Thyroid gland (tissue), 4 donors: Measurements from ENCODE around the gene ATF6. TPM values are rescaled to one million over a fixed set of nuclear protein-coding genes. Genes with fewer than 3 reads are reported as not detected.

Experiments
- DNase-seq, 2 donors: peaks; one replicate each; pipeline ENCODE4 v3.0.0-alpha.2; 2019
- H3K27ac ChIP-seq, 3 donors: fragments of 200-600 bp; sonication (generic); 1 replicate in 2 of 3; 2 replicates in 1 of 3; pipeline ENCODE4 v1.5.1; 2016 to 2019; ENCODE audit warnings: mild to moderate bottlenecking in 1 of 3, moderate library complexity in 1 of 3
- H3K27me3 ChIP-seq: fragments of 200-600 bp; sonication (generic); one replicate; pipeline ENCODE4 v1.5.1; 2019
- H3K36me3 ChIP-seq, 2 donors: fragments of 200-600 bp; sonication (generic); one replicate each; pipeline ENCODE4 v1.5.1; 2016 to 2019
- H3K4me1 ChIP-seq, 2 donors: fragments of 200-600 bp; sonication (generic); one replicate each; pipeline ENCODE4 v1.5.1; 2017 to 2019
- H3K4me3 ChIP-seq, 3 donors: fragments of 200-600 bp; sonication (generic); replicated peaks in 1 of 3; 1 replicate in 2 of 3; 2 replicates in 1 of 3; pipeline ENCODE4 v1.5.1; 2016; ENCODE audit warnings: mild to moderate bottlenecking in 1 of 3
- H3K9me3 ChIP-seq: fragments of 200-600 bp; sonication (generic); one replicate; pipeline ENCODE4 v1.5.1; 2017
- CTCF ChIP-seq, 6 experiments: fragments of 200-600 bp in 3 of 6; fragments of 450-650 bp in 3 of 6; sonication (generic) in 3 of 6; IDR thresholded peaks; one replicate each; pipeline ENCODE4 v1.5.1; 2016 to 2019; ENCODE audit warnings: antibody characterized with exemption in 6 of 6, mild to moderate bottlenecking in 2 of 6, inconsistent platforms in 1 of 6, moderate library complexity in 1 of 6
- POLR2A ChIP-seq, 2 donors: fragments of 450-650 bp; IDR thresholded peaks; one replicate each; pipeline ENCODE4 v1.6.1; 2017; ENCODE audit warnings: antibody characterized with exemption in 2 of 2, mild to moderate bottlenecking in 2 of 2, moderate library complexity in 1 of 2
- WGBS, 2 donors: methylation state at CpG; one replicate each; pipeline ENCODE4 v1.1.5; 2017; 5-methylcytosine and 5-hydroxymethylcytosine counted together
- intact Hi-C: fragments of 100-400 bp; cut with DNase I; formaldehyde crosslinking; loops from one replicate; pipeline ENCODE4 v1.15.1; 2023
- total RNA-seq, 4 donors: library from RNA; depleted of rRNA; stranded (reverse); fragments of >200 nt; gene quantifications; one replicate each; pipeline ENCODE4 v1.2.3, GENCODE V29; 2016

ATF6 gene
- total RNA-seq, 4 donors from 2014 or later = 35.8 to 45.6 (median 38.7) TPM

GRCh38 chr1:161725908-161726472 is 40.1 kb upstream of the ATF6 start:
- no peak for TF ChIP-seq POLR2A (IDR thresholded peaks at IDR 0.05)
- peak in 3 of 6 experiments; percentile 11 to 25 (median 20) for TF ChIP-seq CTCF (IDR thresholded peaks at IDR 0.05)
- peak; percentile 43 to 51 for DNase-seq
- Histone ChIP-seq H3K27me3 (no peaks in the 10 kb centered on the region), H3K27ac (peak overlapping the region in 2 of 3 donors; percentile 72 to 87), H3K4me1 (peaks cover 3 to 5% of the 10 kb centered on the region in 2 donors), H3K4me3 (peak overlapping the region; percentile 5 to 73 (median 69)), H3K36me3 (no peaks in the 10 kb centered on the region), H3K9me3 (no peaks in the 10 kb centered on the region)
- 0 to 1% methylated on average over 27 to 32 of the region's 34 CpGs for WGBS, 2 donors
- intact Hi-C loops = no loop called here

GRCh38 chr1:161726473-161727255 is 39.5 kb upstream of the ATF6 start:
- Histone ChIP-seq H3K9me3 (no peaks in the 10 kb centered on the region), H3K27ac (peak overlapping the region; percentile 46 to 87 (median 72)), H3K36me3 (no peaks in the 10 kb centered on the region), H3K27me3 (no peaks in the 10 kb centered on the region), H3K4me1 (peaks cover 3 to 5% of the 10 kb centered on the region in 2 donors), H3K4me3 (peak overlapping the region; percentile 19 to 73 (median 69))
- 0 to 3% methylated on average over 3 to 10 of the region's 83 CpGs for WGBS, 2 donors
- DNase-seq = peak; percentile 81 to 86
- intact Hi-C loops = no loop called here
- TF ChIP-seq POLR2A (IDR thresholded peaks at IDR 0.05) (peak in 1 of 2 donors; percentile 68), CTCF (IDR thresholded peaks at IDR 0.05) (peak in 1 of 6 experiments; percentile 8)

GRCh38 chr1:161727256-161727924 is 38.7 kb upstream of the ATF6 start:
- Histone ChIP-seq H3K36me3 (no peaks in the 10 kb centered on the region), H3K27me3 (no peaks in the 10 kb centered on the region), H3K4me3 (peak overlapping the region in 2 of 3 donors; percentile 19 to 69), H3K9me3 (no peaks in the 10 kb centered on the region), H3K27ac (peak overlapping the region; percentile 46 to 87 (median 72)), H3K4me1 (peaks cover 3 to 5% of the 10 kb centered on the region in 2 donors)
- DNase-seq = no peak
- intact Hi-C loops = no loop called here
- TF ChIP-seq CTCF (IDR thresholded peaks at IDR 0.05) (no peak), POLR2A (IDR thresholded peaks at IDR 0.05) (no peak)
- WGBS, 2 donors = 6 to 9% methylated on average over 12 to 25 of the region's 38 CpGs

- H3K27ac ChIP-seq = no peak overlapping the region
- TF ChIP-seq POLR2A (IDR thresholded peaks at IDR 0.05) (no peak), CTCF (IDR thresholded peaks at IDR 0.05) (no peak)
- no peak overlapping the region for H3K4me3 ChIP-seq
- WGBS, 2 donors = 93 to 98% methylated on average over 7 of the region's 7 CpGs
- H3K36me3 ChIP-seq = no peaks in the 10 kb centered on the region
- no peaks in the 10 kb centered on the region for H3K9me3 ChIP-seq
- DNase-seq = no peak
- H3K27me3 ChIP-seq = no peaks in the 10 kb centered on the region
- intact Hi-C loops = no loop called here
- peaks cover 3 to 5% of the 10 kb centered on the region in 2 donors for H3K4me1 ChIP-seq
These were observed 37.5 kb upstream of the ATF6 start for GRCh38 chr1:161728376-161729226.
